Measurements from ENCODE around the gene LETM1. TPM values are rescaled to one million over a fixed set of nuclear protein-coding genes. Genes with fewer than 3 reads are reported as not detected.

Gene LETM1
- total RNA-seq, 1 donor from 2014 or later, result 44.5 TPM

- DNase-seq, result no peak
These were observed 16.9 kb upstream of the LETM1 start for GRCh38 chr4:1872870-1873269.

- no peak for DNase-seq
These were observed 15.6 kb upstream of the LETM1 start for GRCh38 chr4:1871471-1872021.

- DNase-seq, result peak; percentile 92
These were observed 14.9 kb upstream of the LETM1 start, which contains the start of gene NSD2 for GRCh38 chr4:1870578-1871443. Gene NSD2, plus strand, starts transcription at chr4:1871393. Its CDS starts 29,262 bp downstream, at chr4:1900655.

GRCh38 chr4:1870328-1870577 lies 14.3 kb upstream of the LETM1 start:
- DNase-seq, result no peak

GRCh38 chr4:1869530-1870327 lies 13.8 kb upstream of the LETM1 start:
- DNase-seq, result no peak

- DNase-seq, result no peak
These were observed 13.0 kb upstream of the LETM1 start for GRCh38 chr4:1868912-1869311.

- DNase-seq, result no peak
These were observed 12.3 kb upstream of the LETM1 start for GRCh38 chr4:1868293-1868692.

- DNase-seq, result no peak
These were observed 10.3 kb upstream of the LETM1 start for GRCh38 chr4:1866189-1866661.

- DNase-seq, result no peak
These were observed 8.4 kb upstream of the LETM1 start for GRCh38 chr4:1864076-1865008.

GRCh38 chr4:1863297-1864033 lies 7.5 kb upstream of the LETM1 start:
- no peak for DNase-seq

GRCh38 chr4:1862961-1863296 lies 7.0 kb upstream of the LETM1 start:
- DNase-seq, result no peak

- no peak for DNase-seq
These were observed 6.3 kb upstream of the LETM1 start for GRCh38 chr4:1862055-1862911.

- no peak for DNase-seq
These were observed 3.4 kb upstream of the LETM1 start for GRCh38 chr4:1859389-1859753.

- no peak for DNase-seq
These were observed 2.0 kb upstream of the LETM1 start for GRCh38 chr4:1857931-1858330.

- no peak for DNase-seq
These were observed 1.2 kb upstream of the LETM1 start for GRCh38 chr4:1856943-1857699.

GRCh38 chr4:1855333-1856070 lies 454 bp downstream of the LETM1 start:
- no peak for DNase-seq

GRCh38 chr4:1854752-1855151 lies 1.2 kb downstream of the LETM1 start:
- no peak for DNase-seq

GRCh38 chr4:1852904-1853623 lies 2.9 kb downstream of the LETM1 start:
- no peak for DNase-seq
